ENCODE results near the gene CAPN5.

Gene CAPN5

DNA sequence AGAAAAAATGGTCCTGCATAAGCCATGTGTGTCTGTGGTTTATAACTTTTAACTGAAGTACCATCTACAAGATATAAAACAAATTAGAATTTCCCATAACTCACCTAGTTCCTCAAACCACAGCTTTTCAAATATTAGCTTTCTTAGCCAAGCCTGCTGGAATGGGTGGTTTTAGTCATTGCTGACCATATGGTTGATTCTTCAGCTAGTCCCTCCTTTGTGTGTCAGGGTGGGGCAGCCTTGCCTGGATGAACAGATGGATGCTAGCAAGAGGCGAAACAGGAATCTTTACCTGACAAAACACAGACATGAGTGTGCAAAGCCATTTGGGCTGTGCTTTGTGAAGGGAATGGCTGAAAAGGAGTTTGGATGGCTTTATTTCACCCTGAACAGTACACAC, 39.5 kb upstream of the CAPN5 start:
- no peak overlapping the region for H3K4me3 ChIP-seq (ENCODE audit: low read depth, low read length)
- TF ChIP-seq, protein P1, sequence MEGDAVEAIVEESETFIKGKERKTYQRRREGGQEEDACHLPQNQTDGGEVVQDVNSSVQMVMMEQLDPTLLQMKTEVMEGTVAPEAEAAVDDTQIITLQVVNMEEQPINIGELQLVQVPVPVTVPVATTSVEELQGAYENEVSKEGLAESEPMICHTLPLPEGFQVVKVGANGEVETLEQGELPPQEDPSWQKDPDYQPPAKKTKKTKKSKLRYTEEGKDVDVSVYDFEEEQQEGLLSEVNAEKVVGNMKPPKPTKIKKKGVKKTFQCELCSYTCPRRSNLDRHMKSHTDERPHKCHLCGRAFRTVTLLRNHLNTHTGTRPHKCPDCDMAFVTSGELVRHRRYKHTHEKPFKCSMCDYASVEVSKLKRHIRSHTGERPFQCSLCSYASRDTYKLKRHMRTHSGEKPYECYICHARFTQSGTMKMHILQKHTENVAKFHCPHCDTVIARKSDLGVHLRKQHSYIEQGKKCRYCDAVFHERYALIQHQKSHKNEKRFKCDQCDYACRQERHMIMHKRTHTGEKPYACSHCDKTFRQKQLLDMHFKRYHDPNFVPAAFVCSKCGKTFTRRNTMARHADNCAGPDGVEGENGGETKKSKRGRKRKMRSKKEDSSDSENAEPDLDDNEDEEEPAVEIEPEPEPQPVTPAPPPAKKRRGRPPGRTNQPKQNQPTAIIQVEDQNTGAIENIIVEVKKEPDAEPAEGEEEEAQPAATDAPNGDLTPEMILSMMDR (IDR thresholded peaks at IDR 0.05; ENCODE audit: control insufficient read depth, extremely low read depth, insufficient read depth), result no peak
- no peak for DNase-seq (ENCODE audit: low read depth)

DNA sequence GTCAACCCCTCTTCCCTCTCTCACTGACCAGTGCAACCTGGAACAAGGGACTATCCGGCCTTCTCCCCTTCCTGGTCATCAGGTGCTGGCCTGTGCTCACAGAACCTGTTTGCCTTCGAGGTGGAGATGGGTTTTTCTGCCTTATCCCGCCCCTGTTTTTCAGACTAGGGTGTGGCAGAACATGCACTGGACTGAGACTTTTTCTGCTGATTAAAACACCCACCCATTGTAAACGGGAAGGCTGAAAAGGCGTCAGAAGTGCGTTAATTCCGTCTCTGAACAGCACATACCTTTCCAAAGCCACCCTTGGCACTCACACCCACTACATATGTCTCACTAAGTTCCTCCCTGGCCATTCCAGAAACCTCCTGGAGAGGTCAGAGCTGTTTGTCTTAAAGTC, 36.9 kb upstream of the CAPN5 start:
- TF ChIP-seq, protein P1 (IDR thresholded peaks at IDR 0.05; ENCODE audit: control insufficient read depth, extremely low read depth, insufficient read depth), result no peak
- DNase-seq (ENCODE audit: low read depth), result no peak
- H3K4me3 ChIP-seq (ENCODE audit: low read depth, low read length), result no peak overlapping the region

DNA sequence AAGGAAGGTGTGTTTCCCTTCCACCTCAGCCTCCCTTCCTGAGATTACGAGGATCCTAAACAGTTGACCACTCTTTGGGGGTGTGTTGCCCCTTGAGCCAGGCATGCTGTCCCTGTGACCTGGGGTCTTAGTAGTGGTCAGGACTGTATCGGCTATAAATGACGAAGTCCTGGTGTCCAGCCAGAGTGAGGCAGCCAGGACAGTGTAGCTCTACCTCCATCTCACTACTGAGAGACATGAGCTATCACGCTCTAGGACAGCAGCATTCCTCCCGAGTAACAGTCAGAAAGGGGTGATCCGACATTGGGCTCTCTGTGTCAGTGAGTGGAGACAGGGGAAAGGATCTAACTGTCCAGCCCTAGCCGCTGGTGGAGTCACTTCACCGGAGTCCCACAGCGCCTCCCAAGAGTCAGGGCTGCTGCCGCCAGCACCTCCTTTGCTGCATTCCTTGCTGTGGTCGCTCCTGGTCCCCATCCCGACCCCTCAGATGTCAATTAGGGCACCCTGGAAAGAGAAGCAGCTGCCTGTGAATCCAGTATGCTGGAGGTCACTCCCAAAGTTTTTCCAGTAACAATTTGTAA, 35.8 kb upstream of the CAPN5 start:
- no peak overlapping the region for H3K4me3 ChIP-seq (ENCODE audit: low read depth, low read length)
- TF ChIP-seq, protein P1 (IDR thresholded peaks at IDR 0.05; ENCODE audit: control insufficient read depth, extremely low read depth, insufficient read depth), result no peak
- no peak for DNase-seq (ENCODE audit: low read depth)

DNA sequence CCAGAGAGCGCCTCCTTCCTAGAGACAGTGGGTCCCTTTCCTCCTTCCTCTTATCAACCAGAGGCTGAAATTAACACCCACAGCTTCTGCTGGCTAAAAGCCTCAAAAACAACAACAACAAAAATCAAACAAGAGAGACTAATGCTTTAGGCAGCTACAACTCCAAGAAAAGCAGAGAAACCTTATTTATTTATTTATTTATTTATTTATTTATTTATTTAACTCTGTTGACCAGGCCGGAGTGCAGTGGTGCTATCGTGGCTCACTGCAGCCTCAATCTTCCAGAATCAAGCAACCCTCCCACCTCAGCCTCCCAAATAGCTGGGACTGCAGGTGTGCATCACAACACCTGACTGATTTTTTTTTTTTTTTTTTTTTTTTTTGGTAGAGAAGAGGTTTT, 35.2 kb upstream of the CAPN5 start:
- TF ChIP-seq, protein P1 (IDR thresholded peaks at IDR 0.05; ENCODE audit: control insufficient read depth, extremely low read depth, insufficient read depth), result no peak
- DNase-seq (ENCODE audit: low read depth), result no peak
- no peak overlapping the region for H3K4me3 ChIP-seq (ENCODE audit: low read depth, low read length)

DNA sequence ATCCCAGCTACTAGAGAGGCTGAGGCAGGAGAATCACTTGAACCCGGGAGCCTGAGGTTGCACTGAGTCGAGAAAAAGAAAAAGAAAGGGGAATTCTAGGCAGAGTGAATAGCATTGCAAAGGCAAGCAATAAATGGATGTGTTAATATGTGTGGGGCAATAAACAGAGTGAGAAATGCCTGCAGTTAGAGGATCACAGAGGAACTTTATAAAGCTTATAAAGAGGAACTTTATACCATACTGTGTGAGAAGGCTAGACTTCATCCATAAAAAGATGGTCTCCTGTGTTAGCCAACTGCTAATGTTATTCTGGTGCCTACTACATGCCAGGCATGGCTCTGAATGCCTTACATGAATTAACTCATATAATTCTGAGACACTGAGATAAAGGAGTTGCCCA, 31.7 kb upstream of the CAPN5 start:
- no peak overlapping the region for H3K4me3 ChIP-seq (ENCODE audit: low read depth, low read length)
- TF ChIP-seq, protein P1 (IDR thresholded peaks at IDR 0.05; ENCODE audit: control insufficient read depth, extremely low read depth, insufficient read depth), result no peak
- no peak for DNase-seq (ENCODE audit: low read depth)

DNA sequence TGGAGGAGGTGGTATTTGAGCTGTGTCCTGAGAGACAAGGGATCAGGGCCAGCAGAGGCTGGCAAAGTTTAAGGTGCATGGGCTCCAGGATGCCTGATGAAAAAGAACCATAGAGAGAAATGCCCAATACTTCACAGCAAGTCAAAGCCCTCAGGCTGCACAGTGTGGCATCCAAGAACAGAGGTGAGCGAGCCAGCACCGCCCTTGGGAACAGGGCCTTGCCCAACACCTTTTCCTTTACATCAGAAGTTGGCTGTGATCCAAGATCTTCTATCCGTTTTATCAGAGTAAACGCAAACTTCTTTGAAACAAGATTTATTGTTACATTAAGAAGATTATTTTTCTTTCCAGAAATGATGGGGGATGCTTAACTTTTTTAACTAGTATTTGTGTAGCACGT, 31.2 kb upstream of the CAPN5 start:
- TF ChIP-seq, protein P1 (IDR thresholded peaks at IDR 0.05; ENCODE audit: control insufficient read depth, extremely low read depth, insufficient read depth), result no peak
- no peak overlapping the region for H3K4me3 ChIP-seq (ENCODE audit: low read depth, low read length)
- peak; percentile 83 for DNase-seq (ENCODE audit: low read depth)

DNA sequence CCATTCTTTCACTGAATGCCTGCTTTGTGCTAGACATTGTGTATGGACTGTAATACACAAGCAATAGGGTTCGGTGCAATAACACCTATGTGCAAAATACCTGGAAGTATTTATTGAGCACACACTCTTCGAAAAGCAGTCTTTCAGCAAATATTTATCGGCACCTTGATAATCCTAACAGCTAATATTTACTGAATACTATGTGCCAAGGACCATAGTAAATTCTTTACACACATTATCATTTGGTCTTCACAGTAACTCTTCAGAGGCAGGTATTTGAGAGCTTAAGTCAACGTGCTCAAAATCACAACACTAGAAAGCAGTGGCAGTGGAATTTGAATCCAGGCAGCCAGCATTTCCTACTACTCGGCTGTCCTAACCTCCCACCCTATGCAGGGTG, 30.4 kb upstream of the CAPN5 start:
- no peak overlapping the region for H3K4me3 ChIP-seq (ENCODE audit: low read depth, low read length)
- TF ChIP-seq, protein P1 (IDR thresholded peaks at IDR 0.05; ENCODE audit: control insufficient read depth, extremely low read depth, insufficient read depth), result no peak
- peak; percentile 94 for DNase-seq (ENCODE audit: low read depth)

All from LNCaP clone FGC (cell line).